Thymus (tissue), 11 donors: ENCODE data around the gene RAB31. TPM values are rescaled to one million over a fixed set of nuclear protein-coding genes. Genes with fewer than 3 reads are reported as not detected.
"Not testable (repeated sequence)": the region's sequence is repeated elsewhere in the genome, so short reads cannot be mapped to it uniquely, and the experiment has no call there.

Experiments
- DNase-seq, 9 donors: peaks; one replicate each; pipeline ENCODE4 v3.0.0-alpha.2; 2013; ENCODE audit warnings: low spot score in 9 of 9, low read depth in 6 of 9, missing footprints in 1 of 9
- H3K27ac ChIP-seq, 2 donors: one replicate each; pipeline ENCODE4 v1.5.1; 2013; ENCODE audit warnings: control low read depth in 1 of 2, low read depth in 1 of 2, low read length in 1 of 2, mild to moderate bottlenecking in 1 of 2, moderate library complexity in 1 of 2
- H3K27me3 ChIP-seq, 2 donors: one replicate each; pipeline ENCODE4 v1.5.1; 2013; ENCODE audit warnings: low read length in 1 of 2; ENCODE audit not compliant: control insufficient read depth in 2 of 2, insufficient read depth in 1 of 2
- H3K36me3 ChIP-seq, 2 donors: one replicate each; pipeline ENCODE4 v1.5.1; 2013; ENCODE audit warnings: low read length in 1 of 2, mild to moderate bottlenecking in 1 of 2, moderate library complexity in 1 of 2; ENCODE audit not compliant: control insufficient read depth in 2 of 2, insufficient read depth in 2 of 2
- H3K4me1 ChIP-seq, 2 donors: one replicate each; pipeline ENCODE4 v1.5.1; 2013; ENCODE audit warnings: low read length in 2 of 2; ENCODE audit not compliant: control insufficient read depth in 2 of 2, insufficient read depth in 2 of 2
- H3K4me3 ChIP-seq, 2 donors: one replicate each; pipeline ENCODE4 v1.5.1; 2013; ENCODE audit warnings: low read length in 2 of 2, control low read depth in 1 of 2, mild to moderate bottlenecking in 1 of 2
- H3K9me3 ChIP-seq, 2 donors: one replicate each; pipeline ENCODE4 v1.5.1; 2013; ENCODE audit warnings: low read length in 1 of 2, mild to moderate bottlenecking in 1 of 2; ENCODE audit not compliant: control insufficient read depth in 2 of 2, insufficient read depth in 1 of 2
- WGBS: extraction: QIAGEN DNeasy Blood & Tissue Kit; methylation state at CpG from one replicate; pipeline ENCODE4 v1.1.7; 2013; 5-methylcytosine and 5-hydroxymethylcytosine counted together
- polyA plus RNA-seq: library from polyadenylated mRNA; stranded (reverse); fragments of 200-250 nt; gene quantifications from one replicate; pipeline ENCODE4 v1.2.3, GENCODE V29; 2013
- total RNA-seq: library from RNA; stranded (reverse); fragments of 120-200 nt; gene quantifications from one replicate; pipeline ENCODE4 v1.2.4, GENCODE V29; 2013
- donor health status: healthy.

RAB31 gene
- total and polyA plus RNA-seq, 2 donors, result 10.1 to 17.8 TPM

- no peaks in the 10 kb centered on the region for H3K27me3 ChIP-seq
- 39% methylated on average over 8 of the region's 8 CpGs for WGBS
- H3K4me3 ChIP-seq, result no peak overlapping the region
- H3K27ac ChIP-seq, result no peak overlapping the region
- H3K9me3 ChIP-seq, result no peaks in the 10 kb centered on the region
- DNase-seq, result peak in 2 of 9 donors; percentile 13 to 55
- no peaks in the 10 kb centered on the region for H3K36me3 ChIP-seq
- no peaks in the 10 kb centered on the region for H3K4me1 ChIP-seq
These were observed 34.5 kb upstream of the RAB31 start for GRCh38 chr18:9673296-9674251.

GRCh38 chr18:9678216-9678615 lies 29.9 kb upstream of the RAB31 start:
- H3K4me3 ChIP-seq, H3K36me3 ChIP-seq, H3K4me1 ChIP-seq, H3K27ac ChIP-seq, DNase-seq, H3K9me3 ChIP-seq, H3K27me3 ChIP-seq: not testable (repeated sequence)
- 97% methylated on average over 5 of the region's 5 CpGs for WGBS

- peaks cover 0 to 4% of the 10 kb centered on the region in 2 donors for H3K4me1 ChIP-seq
- no peaks in the 10 kb centered on the region for H3K27me3 ChIP-seq
- DNase-seq, result no peak
- H3K9me3 ChIP-seq, result no peaks in the 10 kb centered on the region
- H3K36me3 ChIP-seq, result no peaks in the 10 kb centered on the region
- WGBS, result 98% methylated on average over 17 of the region's 17 CpGs
- no peak overlapping the region for H3K4me3 ChIP-seq
- H3K27ac ChIP-seq, result no peak overlapping the region
These were observed 29.0 kb upstream of the RAB31 start for GRCh38 chr18:9679125-9679524.

GRCh38 chr18:9681217-9681616 lies 26.9 kb upstream of the RAB31 start:
- Histone ChIP-seq H3K9me3 (no peaks in the 10 kb centered on the region), H3K4me1 (peaks cover 5 to 21% of the 10 kb centered on the region in 2 donors), H3K36me3 (no peaks in the 10 kb centered on the region), H3K27ac (no peak overlapping the region), H3K27me3 (no peaks in the 10 kb centered on the region), H3K4me3 (no peak overlapping the region)
- whole genome bisulfite sequencing, result 98% methylated on average over 1 of the region's 1 CpG
- no peak for DNase-seq

- Histone ChIP-seq H3K4me3 (no peak overlapping the region), H3K27ac (no peak overlapping the region), H3K4me1 (peaks cover 5 to 21% of the 10 kb centered on the region in 2 donors), H3K27me3 (no peaks in the 10 kb centered on the region), H3K36me3 (no peaks in the 10 kb centered on the region), H3K9me3 (no peaks in the 10 kb centered on the region)
- DNase-seq, result no peak
- 97% methylated on average over 1 of the region's 1 CpG for WGBS
These were observed 25.5 kb upstream of the RAB31 start for GRCh38 chr18:9682572-9682971.

- Histone ChIP-seq H3K9me3 (no peaks in the 10 kb centered on the region), H3K27ac (no peak overlapping the region), H3K4me3 (no peak overlapping the region), H3K4me1 (peaks cover 5 to 23% of the 10 kb centered on the region in 2 donors), H3K36me3 (no peaks in the 10 kb centered on the region), H3K27me3 (no peaks in the 10 kb centered on the region)
- DNase-seq, result no peak
- WGBS, result 88% methylated on average over 9 of the region's 9 CpGs
These were observed 24.4 kb upstream of the RAB31 start for GRCh38 chr18:9683418-9684396.

GRCh38 chr18:9684881-9685614 lies 23.1 kb upstream of the RAB31 start:
- WGBS, result 25% methylated on average over 9 of the region's 9 CpGs
- H3K4me3 ChIP-seq, result no peak overlapping the region
- H3K4me1 ChIP-seq, result peaks cover 5 to 23% of the 10 kb centered on the region in 2 donors
- H3K9me3 ChIP-seq, result no peaks in the 10 kb centered on the region
- no peaks in the 10 kb centered on the region for H3K27me3 ChIP-seq
- peak overlapping the region in 1 of 2 donors; percentile 74 for H3K27ac ChIP-seq
- DNase-seq, result peak in 1 of 9 donors; percentile 46
- H3K36me3 ChIP-seq, result no peaks in the 10 kb centered on the region

GRCh38 chr18:9685615-9685890 lies 22.5 kb upstream of the RAB31 start:
- peaks cover 5 to 23% of the 10 kb centered on the region in 2 donors for H3K4me1 ChIP-seq
- no peak overlapping the region for H3K4me3 ChIP-seq
- H3K36me3 ChIP-seq, result no peaks in the 10 kb centered on the region
- no peak for DNase-seq
- H3K27me3 ChIP-seq, result no peaks in the 10 kb centered on the region
- peak overlapping the region in 1 of 2 donors; percentile 74 for H3K27ac ChIP-seq
- 68% methylated on average over 4 of the region's 4 CpGs for WGBS
- H3K9me3 ChIP-seq, result no peaks in the 10 kb centered on the region
